Stimulated activated naive CD4-positive, alpha-beta T cell treated with Interleukin-2 at 50 U/mL for 16 hours (primary cell): ENCODE results near the gene ROBO1.

Source experiments
- DNase-seq: peaks from one replicate; lab custom pipeline; 2025; lab: John Stamatoyannopoulos, UW

The ROBO1 gene

GRCh38 chr3:78839693-78840092 lies 928.1 kb downstream of the ROBO1 start:
- DNase-seq = no peak

- DNase-seq = no peak
These were observed 929.4 kb downstream of the ROBO1 start for GRCh38 chr3:78838362-78838761.

- no peak for DNase-seq
These were observed 932.9 kb downstream of the ROBO1 start for GRCh38 chr3:78834910-78835309.

GRCh38 chr3:78832785-78833204 lies 935.0 kb downstream of the ROBO1 start:
- DNase-seq = no peak

GRCh38 chr3:78831446-78831972 lies 936.3 kb downstream of the ROBO1 start:
- DNase-seq = no peak

- DNase-seq = no peak
These were observed 937.3 kb downstream of the ROBO1 start for GRCh38 chr3:78830470-78830869.

GRCh38 chr3:78827618-78828017 lies 940.2 kb downstream of the ROBO1 start:
- DNase-seq = no peak

GRCh38 chr3:78825858-78826215 lies 942.0 kb downstream of the ROBO1 start:
- DNase-seq = no peak

- no peak for DNase-seq
These were observed 942.5 kb downstream of the ROBO1 start for GRCh38 chr3:78825118-78825857.

- no peak for DNase-seq
These were observed 943.9 kb downstream of the ROBO1 start for GRCh38 chr3:78823859-78824258.

- no peak for DNase-seq
These were observed 944.4 kb downstream of the ROBO1 start for GRCh38 chr3:78823434-78823833.

- no peak for DNase-seq
These were observed 945.1 kb downstream of the ROBO1 start for GRCh38 chr3:78822726-78823125.

GRCh38 chr3:78820542-78820941 lies 947.3 kb downstream of the ROBO1 start:
- no peak for DNase-seq

GRCh38 chr3:78818161-78818985 lies 949.4 kb downstream of the ROBO1 start:
- DNase-seq = no peak

GRCh38 chr3:78814893-78815562 lies 952.8 kb downstream of the ROBO1 start:
- no peak for DNase-seq

GRCh38 chr3:78812166-78812565 lies 955.6 kb downstream of the ROBO1 start:
- no peak for DNase-seq

- no peak for DNase-seq
These were observed 957.8 kb downstream of the ROBO1 start for GRCh38 chr3:78809966-78810365.

GRCh38 chr3:78804251-78805037 lies 963.4 kb downstream of the ROBO1 start:
- no peak for DNase-seq

- DNase-seq = no peak
These were observed 965.3 kb downstream of the ROBO1 start for GRCh38 chr3:78802562-78802930.

GRCh38 chr3:78801926-78802561 lies 965.8 kb downstream of the ROBO1 start:
- no peak for DNase-seq

GRCh38 chr3:78799681-78800080 lies 968.1 kb downstream of the ROBO1 start:
- DNase-seq = no peak
